K562 (cell line): ENCODE results near the gene SCUBE2.

Source experiments
- CHCHD3 ChIP-seq: fragments of 250-450 bp; sonication (Bioruptor Pico); IDR thresholded peaks from 2 replicates; pipeline ENCODE4 v2.1.2; 2022; ENCODE audit warnings: mild to moderate bottlenecking
- ELK1 ChIP-seq: sonication (generic); formaldehyde crosslinking; IDR thresholded peaks from 2 replicates; pipeline ENCODE4 v1.8.1; 2022; ENCODE audit warnings: missing genetic modification reagents
- HBP1 ChIP-seq: fragments of 450-650 bp; formaldehyde crosslinking; IDR thresholded peaks from 2 replicates; pipeline ENCODE4 v1.4.0; 2022; ENCODE audit warnings: missing genetic modification characterization
- ID3 ChIP-seq, 2 experiments: fragments of 250-450 bp in 1 of 2; fragments of 450-650 bp in 1 of 2; sonication (Bioruptor Pico) in 1 of 2; IDR thresholded peaks; 2 replicates each; pipeline versions ENCODE4 v1.6.1 to v1.8.0; 2016 to 2021; ENCODE audit warnings: mild to moderate bottlenecking in 2 of 2, moderate library complexity in 2 of 2, missing compliant biosample characterization in 1 of 2, missing genetic modification characterization in 1 of 2
- MEF2D ChIP-seq: conservative IDR thresholded peaks from 2 replicates; pipeline ENCODE4 v1.6.1; 2016; ENCODE audit warnings: low read depth, missing genetic modification characterization, missing compliant biosample characterization
- POLR2A ChIP-seq: fragments of 450-650 bp; conservative IDR thresholded peaks from 2 replicates; pipeline ENCODE4 v1.6.1; 2016
- SIN3A ChIP-seq, 2 experiments: fragments of 150-350 bp in 1 of 2; IDR thresholded peaks; 2 replicates each; pipeline ENCODE4 v1.6.1; 2011 to 2016; ENCODE audit warnings: borderline replicate concordance in 2 of 2, low read depth in 2 of 2, low read length in 2 of 2, mild to moderate bottlenecking in 2 of 2, moderate library complexity in 2 of 2; ENCODE audit not compliant: control insufficient read depth in 1 of 2

GRCh38 chr11:9001736-9002135, 89.7 kb downstream of the SCUBE2 start:
- TF ChIP-seq ID3 (CRISPR knock-in tag; IDR thresholded peaks at IDR 0.05) (no peak), ID3 (tag; IDR thresholded peaks at IDR 0.05) (no peak), CHCHD3 (CRISPR knock-in tag) (no peak), SIN3A (IDR thresholded peaks at IDR 0.05; ENCODE audit: borderline replicate concordance in 2 of 2, control insufficient read depth in 1 of 2, low read depth in 2 of 2, low read length in 2 of 2) (no peak), HBP1 (CRISPR knock-in tag) (no peak), MEF2D (tag) (no peak), ELK1 (CRISPR knock-in tag) (no peak), POLR2A (no peak)
